ENCODE measurements around the gene APLNR.

The APLNR gene

GRCh38 chr11:57222239-57222638 is 14.8 kb downstream of the APLNR start:
- H3K4me1 ChIP-seq: no peaks in the 10 kb centered on the region
- in situ Hi-C loops (cut with MboI; ENCODE audit: low sequenced_read_pairs): no loop called here
- H3K9me3 ChIP-seq: no peaks in the 10 kb centered on the region
- no peaks in the 10 kb centered on the region; the same call in 1 of the 2 replicates for H3K27me3 ChIP-seq (ENCODE audit: low read depth)
- H3K4me3 ChIP-seq: no peak overlapping the region
- no peaks in the 10 kb centered on the region for H3K36me3 ChIP-seq (replicated peaks)
- no peak for DNase-seq (ENCODE audit: low spot score in 2 of 2)

- peaks cover 3% of the 10 kb centered on the region for H3K4me1 ChIP-seq
- DNase-seq (ENCODE audit: low spot score in 2 of 2): no peak
- in situ Hi-C loops (cut with MboI; ENCODE audit: low sequenced_read_pairs): no loop called here
- no peak overlapping the region for H3K4me3 ChIP-seq
- no peaks in the 10 kb centered on the region for H3K36me3 ChIP-seq (replicated peaks)
- no peaks in the 10 kb centered on the region for H3K9me3 ChIP-seq
- H3K27me3 ChIP-seq (ENCODE audit: low read depth): no peaks in the 10 kb centered on the region; the same call in 1 of the 2 replicates
Measured at GRCh38 chr11:57219021-57219627, 17.9 kb downstream of the APLNR start.

- H3K4me1 ChIP-seq: peaks cover 18% of the 10 kb centered on the region
- DNase-seq (ENCODE audit: low spot score in 2 of 2): no peak
- H3K4me3 ChIP-seq: no peak overlapping the region
- no peaks in the 10 kb centered on the region; the same call in 1 of the 2 replicates for H3K27me3 ChIP-seq (ENCODE audit: low read depth)
- no peaks in the 10 kb centered on the region for H3K36me3 ChIP-seq (replicated peaks)
- in situ Hi-C loops (cut with MboI; ENCODE audit: low sequenced_read_pairs): no loop called here
- no peaks in the 10 kb centered on the region for H3K9me3 ChIP-seq
Measured at GRCh38 chr11:57217053-57217452, 20.0 kb downstream of the APLNR start.

GRCh38 chr11:57216463-57216862 is 20.6 kb downstream of the APLNR start:
- Histone ChIP-seq H3K4me1 (peaks cover 18% of the 10 kb centered on the region), H3K27me3 (ENCODE audit: low read depth) (no peaks in the 10 kb centered on the region; the same call in 1 of the 2 replicates), H3K4me3 (no peak overlapping the region), H3K36me3 (replicated peaks) (no peaks in the 10 kb centered on the region), H3K9me3 (no peaks in the 10 kb centered on the region)
- DNase-seq (ENCODE audit: low spot score in 2 of 2): no peak
- in situ Hi-C loops (cut with MboI; ENCODE audit: low sequenced_read_pairs): no loop called here

- Histone ChIP-seq H3K9me3 (no peaks in the 10 kb centered on the region), H3K36me3 (replicated peaks) (no peaks in the 10 kb centered on the region), H3K4me3 (no peak overlapping the region), H3K27me3 (ENCODE audit: low read depth) (no peaks in the 10 kb centered on the region), H3K4me1 (peaks cover 18% of the 10 kb centered on the region)
- in situ Hi-C loops (cut with MboI; ENCODE audit: low sequenced_read_pairs): no loop called here
- DNase-seq (ENCODE audit: low spot score in 2 of 2): no peak
Measured at GRCh38 chr11:57214494-57214893, 22.6 kb downstream of the APLNR start.

- no peaks in the 10 kb centered on the region for H3K9me3 ChIP-seq
- no peaks in the 10 kb centered on the region for H3K27me3 ChIP-seq (ENCODE audit: low read depth)
- no peaks in the 10 kb centered on the region for H3K36me3 ChIP-seq (replicated peaks)
- peaks cover 18% of the 10 kb centered on the region for H3K4me1 ChIP-seq
- in situ Hi-C loops (cut with MboI; ENCODE audit: low sequenced_read_pairs): no loop called here
- H3K4me3 ChIP-seq: no peak overlapping the region
- DNase-seq (ENCODE audit: low spot score in 2 of 2): no peak
Measured at GRCh38 chr11:57214098-57214417, 23.0 kb downstream of the APLNR start.

GRCh38 chr11:57213342-57214097 is 23.5 kb downstream of the APLNR start:
- H3K4me1 ChIP-seq: peaks cover 18% of the 10 kb centered on the region
- H3K9me3 ChIP-seq: no peaks in the 10 kb centered on the region
- in situ Hi-C loops (cut with MboI; ENCODE audit: low sequenced_read_pairs): no loop called here
- H3K4me3 ChIP-seq: no peak overlapping the region
- no peaks in the 10 kb centered on the region for H3K27me3 ChIP-seq (ENCODE audit: low read depth)
- H3K36me3 ChIP-seq (replicated peaks): no peaks in the 10 kb centered on the region
- DNase-seq (ENCODE audit: low spot score in 2 of 2): peak; percentile 34 to 72

GRCh38 chr11:57210781-57211180 is 26.3 kb downstream of the APLNR start:
- DNase-seq (ENCODE audit: low spot score in 2 of 2): no peak
- in situ Hi-C loops (cut with MboI; ENCODE audit: low sequenced_read_pairs): no loop called here
- H3K4me1 ChIP-seq: peaks cover 18% of the 10 kb centered on the region
- no peak overlapping the region for H3K4me3 ChIP-seq
- H3K27me3 ChIP-seq (ENCODE audit: low read depth): no peaks in the 10 kb centered on the region
- no peaks in the 10 kb centered on the region for H3K9me3 ChIP-seq
- H3K36me3 ChIP-seq (replicated peaks): no peaks in the 10 kb centered on the region

- in situ Hi-C loops (cut with MboI; ENCODE audit: low sequenced_read_pairs): no loop called here
- Histone ChIP-seq H3K36me3 (replicated peaks) (no peaks in the 10 kb centered on the region), H3K4me3 (no peak overlapping the region), H3K27me3 (ENCODE audit: low read depth) (no peaks in the 10 kb centered on the region; the same call in 1 of the 2 replicates), H3K9me3 (no peaks in the 10 kb centered on the region), H3K4me1 (no peaks in the 10 kb centered on the region)
- DNase-seq (ENCODE audit: low spot score in 2 of 2): no peak
Measured at GRCh38 chr11:57207168-57207567, 29.9 kb downstream of the APLNR start.

GRCh38 chr11:57205041-57205641 is 31.9 kb downstream of the APLNR start:
- Histone ChIP-seq H3K4me3 (no peak overlapping the region), H3K9me3 (no peaks in the 10 kb centered on the region), H3K36me3 (replicated peaks) (no peaks in the 10 kb centered on the region), H3K4me1 (no peaks in the 10 kb centered on the region), H3K27me3 (ENCODE audit: low read depth) (peaks cover 7% of the 10 kb centered on the region)
- DNase-seq (ENCODE audit: low spot score in 2 of 2): no peak
- in situ Hi-C loops (cut with MboI; ENCODE audit: low sequenced_read_pairs): no loop called here

GRCh38 chr11:57203882-57204480 is 33.1 kb downstream of the APLNR start:
- peaks cover 7% of the 10 kb centered on the region for H3K27me3 ChIP-seq (ENCODE audit: low read depth)
- no peak for DNase-seq (ENCODE audit: low spot score in 2 of 2)
- in situ Hi-C loops (cut with MboI; ENCODE audit: low sequenced_read_pairs): no loop called here
- H3K9me3 ChIP-seq: no peaks in the 10 kb centered on the region
- H3K4me1 ChIP-seq: no peaks in the 10 kb centered on the region
- no peak overlapping the region for H3K4me3 ChIP-seq
- H3K36me3 ChIP-seq (replicated peaks): no peaks in the 10 kb centered on the region

- DNase-seq (ENCODE audit: low spot score in 2 of 2): no peak
- in situ Hi-C loops (cut with MboI; ENCODE audit: low sequenced_read_pairs): no loop called here
- H3K9me3 ChIP-seq: no peaks in the 10 kb centered on the region
- no peak overlapping the region for H3K4me3 ChIP-seq
- H3K36me3 ChIP-seq (replicated peaks): no peaks in the 10 kb centered on the region
- H3K4me1 ChIP-seq: no peaks in the 10 kb centered on the region
- H3K27me3 ChIP-seq (ENCODE audit: low read depth): peaks cover 7% of the 10 kb centered on the region
Measured at GRCh38 chr11:57203359-57203758, 33.7 kb downstream of the APLNR start.

- H3K27me3 ChIP-seq (ENCODE audit: low read depth): peaks cover 7% of the 10 kb centered on the region
- no peaks in the 10 kb centered on the region for H3K9me3 ChIP-seq
- H3K4me1 ChIP-seq: no peaks in the 10 kb centered on the region
- H3K36me3 ChIP-seq (replicated peaks): no peaks in the 10 kb centered on the region
- no peak for DNase-seq (ENCODE audit: low spot score in 2 of 2)
- in situ Hi-C loops (cut with MboI; ENCODE audit: low sequenced_read_pairs): no loop called here
- no peak overlapping the region for H3K4me3 ChIP-seq
Measured at GRCh38 chr11:57202281-57202680, 34.8 kb downstream of the APLNR start.

- in situ Hi-C loops (cut with MboI; ENCODE audit: low sequenced_read_pairs): no loop called here
- Histone ChIP-seq H3K4me3 (no peak overlapping the region), H3K4me1 (no peaks in the 10 kb centered on the region), H3K27me3 (ENCODE audit: low read depth) (peaks cover 7% of the 10 kb centered on the region), H3K36me3 (replicated peaks) (no peaks in the 10 kb centered on the region), H3K9me3 (no peaks in the 10 kb centered on the region)
- DNase-seq (ENCODE audit: low spot score in 2 of 2): no peak
Measured at GRCh38 chr11:57200917-57201316, 36.1 kb downstream of the APLNR start.
